GM15510 (cell line): Measurements from ENCODE around the gene C4BPB.

Experiments used
- POLR2A ChIP-seq: IDR thresholded peaks from 3 replicates; pipeline ENCODE4 v1.6.1; 2011; ENCODE audit warnings: borderline replicate concordance; ENCODE audit not compliant: insufficient read length; ENCODE audit errors: extremely low read depth

The C4BPB gene

DNA sequence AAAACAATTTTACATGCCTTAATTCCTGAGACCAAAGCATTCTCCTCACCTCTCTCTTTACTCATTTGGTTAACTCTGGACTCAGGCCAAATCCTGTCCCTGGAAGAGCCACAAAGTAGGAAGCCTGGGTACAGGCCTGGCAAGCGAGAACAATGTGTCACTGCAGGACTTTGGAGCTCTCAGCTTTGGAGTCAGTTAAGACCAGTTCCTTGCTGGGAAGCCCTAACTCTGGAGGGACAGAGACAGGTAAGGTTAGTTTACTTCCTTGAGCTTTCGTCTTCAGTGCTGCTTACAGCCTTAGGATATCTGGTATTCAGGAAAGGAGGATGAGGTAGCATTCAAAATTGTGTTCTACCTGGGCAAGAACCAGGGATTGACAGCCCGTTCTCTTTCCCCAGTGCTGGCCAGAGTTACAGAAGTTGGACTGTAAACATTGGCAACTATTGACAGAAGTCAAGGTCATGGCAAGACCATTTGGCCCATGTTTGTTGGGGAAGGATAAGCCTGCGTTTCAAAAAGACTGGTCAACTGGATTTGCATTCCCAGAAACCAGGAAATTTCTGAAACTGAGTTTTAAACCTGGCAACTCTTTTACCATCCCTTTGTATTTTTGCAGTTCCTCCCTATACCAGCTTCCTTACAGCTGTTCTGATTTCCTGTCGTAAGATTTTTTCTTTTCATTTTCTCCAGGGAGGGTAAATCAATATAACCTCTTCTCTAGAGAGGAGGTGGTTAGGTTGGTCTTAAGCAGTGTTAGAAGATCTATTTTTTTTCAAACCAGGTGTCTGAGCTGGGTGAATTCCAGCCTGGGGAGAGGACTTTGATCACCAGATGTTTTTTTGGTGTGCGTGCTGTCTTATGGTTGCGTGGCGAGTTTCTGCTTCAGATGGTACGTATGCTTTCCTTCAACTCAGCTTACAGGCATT is at the start of gene C4BPB:
TSS of gene C4BPB (plus strand) at position 160 of the 926 bp plus-strand sequence. CDS start at position 832, 672 bp downstream.
- TF ChIP-seq POLR2A: no peak

- no peak for TF ChIP-seq POLR2A
Measured at GRCh38 chr1:207039380-207040180, 49.1 kb upstream of the C4BPB start.

DNA sequence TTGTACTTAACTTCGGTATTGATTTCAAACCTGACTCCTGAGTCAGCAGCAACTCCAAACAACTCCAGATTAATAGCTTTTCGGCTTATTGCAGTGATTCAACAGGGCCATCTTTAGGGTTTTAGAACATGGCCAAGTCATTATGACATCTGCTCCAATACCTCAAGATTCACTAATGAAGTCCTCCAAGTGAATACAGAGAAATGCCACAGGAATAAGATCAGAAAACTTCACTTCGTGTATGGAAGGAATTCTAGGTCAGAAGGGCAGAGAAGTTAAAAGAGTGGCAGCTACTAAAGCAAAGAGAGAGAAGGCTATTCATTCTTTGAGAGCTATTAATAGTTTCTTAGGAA is 48.5 kb upstream of the C4BPB start:
- TF ChIP-seq POLR2A: no peak

DNA sequence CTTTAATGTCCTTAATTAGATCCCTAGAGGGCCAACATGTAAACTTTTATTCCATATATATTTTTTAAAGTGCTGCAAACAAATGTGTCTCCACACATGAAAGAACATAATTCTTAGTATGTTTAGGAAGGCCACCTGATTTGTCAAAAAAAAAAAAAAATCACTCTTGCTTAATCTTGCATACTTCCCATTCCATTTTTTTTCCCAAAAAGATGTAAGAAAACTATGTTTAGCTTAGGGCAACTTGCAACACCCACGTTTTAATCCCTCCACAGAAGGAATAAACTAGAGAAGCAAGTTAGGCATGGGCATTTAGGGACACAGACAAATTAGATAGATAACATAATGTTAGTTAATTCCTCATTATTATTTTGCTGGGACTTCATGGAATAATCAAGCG is 43.2 kb upstream of the C4BPB start:
- no peak for TF ChIP-seq POLR2A

DNA sequence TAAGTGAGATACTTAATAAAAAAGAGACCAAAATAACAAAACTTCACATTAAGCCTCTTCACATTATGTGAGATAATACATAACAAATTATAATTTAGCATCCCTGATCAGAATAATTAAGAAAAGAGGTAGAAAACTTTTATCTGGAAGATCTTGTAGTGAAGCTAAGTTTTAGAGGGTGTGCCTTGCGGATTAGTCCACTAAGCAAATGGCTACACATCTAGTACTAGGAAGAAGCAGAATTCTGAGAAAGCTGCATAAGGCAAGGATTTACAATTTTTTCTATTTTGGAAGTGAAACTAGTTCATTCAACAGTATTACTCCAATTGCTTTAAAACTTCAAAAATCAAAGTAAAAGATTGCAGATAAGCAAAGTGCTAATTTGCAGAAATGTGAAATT is 41.2 kb upstream of the C4BPB start:
- no peak for TF ChIP-seq POLR2A

DNA sequence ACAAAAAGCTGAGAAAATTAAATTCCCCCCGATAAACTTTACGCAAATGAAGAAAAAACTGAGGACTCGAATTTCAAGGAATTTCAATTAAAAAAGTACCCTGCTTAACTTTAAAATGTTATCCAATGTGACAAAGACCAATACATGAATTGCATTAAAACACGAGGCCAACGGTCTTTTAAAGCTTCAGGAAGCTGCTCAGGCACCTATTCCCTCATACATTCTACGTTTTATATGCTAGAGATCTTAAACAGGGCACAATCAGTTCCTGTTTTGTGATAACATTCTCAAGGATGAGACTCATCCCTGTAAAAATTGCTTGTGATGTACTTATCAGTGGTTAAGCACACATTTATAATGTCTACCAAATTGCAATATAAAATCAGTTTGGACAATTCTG is 40.6 kb upstream of the C4BPB start:
- TF ChIP-seq POLR2A: no peak

DNA sequence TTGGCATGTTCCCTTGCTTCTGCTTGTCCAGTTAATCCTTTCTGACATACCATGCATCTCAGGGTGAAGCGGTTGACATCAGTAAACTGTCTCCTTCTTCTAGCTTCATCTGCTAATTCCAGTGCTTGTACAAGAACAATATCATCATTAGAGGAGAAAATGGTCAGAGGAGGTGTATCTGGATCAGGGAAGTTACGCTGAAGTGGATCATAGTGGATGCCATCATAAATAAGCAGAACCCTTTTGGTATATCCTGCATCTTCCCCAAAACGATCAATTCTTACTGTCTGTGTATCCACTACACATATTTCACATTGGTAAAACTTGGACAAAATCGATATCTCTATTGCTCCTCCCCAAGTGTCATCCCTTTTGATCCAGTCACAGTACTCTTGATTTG is 39.6 kb upstream of the C4BPB start:
- TF ChIP-seq POLR2A: no peak

- no peak for TF ChIP-seq POLR2A
Measured at GRCh38 chr1:207049514-207049913, 39.1 kb upstream of the C4BPB start.

- no peak for TF ChIP-seq POLR2A
Measured at GRCh38 chr1:207049974-207050391, 38.7 kb upstream of the C4BPB start.

DNA sequence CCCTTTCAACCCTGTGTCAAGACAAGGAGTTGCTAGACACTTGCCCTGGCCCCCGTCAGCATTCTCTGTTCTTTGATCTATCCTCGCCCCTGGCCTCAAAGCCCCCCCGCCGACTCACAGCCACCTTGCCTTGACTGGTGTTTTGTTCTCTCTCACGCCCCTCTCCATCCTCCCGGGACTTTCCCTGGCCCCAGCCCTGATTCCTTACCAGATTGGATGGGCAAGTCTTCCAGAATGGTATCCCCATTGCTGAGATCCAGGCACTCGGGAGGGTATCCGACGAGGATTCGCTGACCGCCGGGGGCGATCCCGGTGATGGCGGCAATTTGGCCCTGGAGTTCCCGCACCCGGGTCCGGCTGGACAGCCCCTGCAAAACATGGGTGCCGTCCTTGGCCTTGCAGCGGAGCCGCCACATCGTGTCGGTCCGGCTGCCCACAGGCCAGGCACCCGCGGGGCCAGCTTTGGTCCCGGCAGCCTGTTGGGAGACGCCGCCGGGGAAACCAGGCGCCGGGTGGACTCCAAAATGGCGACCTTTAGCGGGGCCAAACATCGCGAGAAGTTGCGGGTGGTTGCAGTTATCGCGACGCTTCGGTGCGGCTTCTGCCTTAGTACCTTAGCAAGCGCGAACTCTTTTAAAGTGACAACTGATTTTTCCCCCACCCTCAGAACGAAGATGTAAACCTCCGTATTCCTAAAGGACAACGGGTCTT is 38.0 kb upstream of the C4BPB start:
- peak; percentile 67 for TF ChIP-seq POLR2A

DNA sequence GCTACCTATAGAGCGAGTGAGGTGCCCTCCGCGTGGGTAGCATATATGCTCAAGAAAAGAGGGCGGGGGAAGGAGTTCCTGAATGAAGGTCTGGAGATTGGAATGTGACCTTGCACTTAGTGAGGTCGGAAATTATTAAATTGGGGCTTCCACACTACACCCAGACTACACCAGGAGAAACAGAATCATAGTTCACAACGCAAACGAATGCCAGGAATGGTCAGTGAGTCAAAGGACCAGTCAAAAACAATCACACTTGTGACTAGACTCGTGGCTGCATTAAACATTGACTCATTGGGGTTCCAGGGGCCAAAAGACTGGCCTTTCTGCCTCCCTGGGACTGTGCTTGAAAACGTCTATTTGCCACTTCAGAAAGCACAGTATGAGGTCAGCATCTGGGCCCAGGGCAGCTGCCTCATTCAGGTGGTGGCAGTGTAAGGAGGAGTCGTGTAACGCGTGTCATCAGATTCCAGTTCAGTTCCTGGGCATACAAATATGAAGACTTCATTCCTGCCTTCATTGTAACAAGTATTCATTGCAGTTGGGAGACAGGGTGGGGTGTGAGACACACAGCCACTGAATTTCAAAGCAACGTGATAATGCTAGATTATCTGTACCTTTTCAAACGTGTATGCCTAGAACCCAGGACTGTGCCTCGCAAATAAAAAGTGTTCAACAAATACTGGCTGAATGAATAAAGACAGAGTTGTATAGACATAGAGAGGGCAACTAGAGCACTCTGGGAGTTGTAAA is 37.3 kb upstream of the C4BPB start, which contains the start of gene YOD1:
TSS of gene YOD1 (minus strand) at position 18 of the 753 bp plus-strand sequence. CDS start 178 bp downstream, outside the sequence.
- no peak for TF ChIP-seq POLR2A

DNA sequence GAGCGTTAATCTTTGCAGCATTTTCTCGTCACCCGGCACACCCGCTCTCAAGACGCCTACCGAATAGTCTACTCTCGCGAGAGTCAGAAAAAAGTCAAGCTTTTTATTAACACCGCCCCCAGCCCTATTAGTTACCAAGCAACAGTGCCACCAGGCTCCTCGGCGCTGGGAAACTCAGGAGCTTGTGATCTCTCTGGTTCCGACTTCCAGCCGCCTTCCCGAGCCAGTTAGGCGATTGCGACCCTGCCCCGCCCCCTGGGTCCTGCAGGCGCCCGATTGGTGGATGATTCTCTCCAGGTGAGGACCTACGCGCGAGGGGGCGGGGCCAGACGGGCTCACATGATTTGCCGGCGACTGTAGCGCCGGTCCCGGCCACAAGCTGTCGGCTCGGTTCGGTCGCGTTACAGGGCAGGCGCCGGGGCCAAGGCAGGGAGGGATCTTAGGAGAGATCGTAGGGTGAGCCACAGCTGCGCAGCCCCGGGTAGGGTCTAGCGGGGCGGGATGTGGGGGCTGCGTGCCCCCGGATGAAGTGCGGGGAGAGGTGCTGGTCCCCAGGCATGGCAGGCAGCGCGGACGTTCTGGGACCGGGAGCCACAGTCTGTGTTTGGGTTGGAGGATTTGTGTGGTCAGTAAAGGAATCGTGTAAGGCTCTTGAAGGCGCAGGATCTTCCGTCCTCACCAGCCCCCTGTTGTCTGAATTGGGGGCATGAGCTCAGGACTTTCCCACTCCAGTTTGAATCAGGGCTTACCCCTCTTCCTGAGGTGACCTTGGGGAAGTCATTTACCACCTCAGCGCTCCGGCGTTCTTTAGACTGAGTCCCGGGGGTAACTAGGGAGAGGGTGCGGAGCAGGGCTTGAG is 35.5 kb upstream of the C4BPB start, which contains the start of gene PFKFB2:
TSS of gene PFKFB2 (plus strand) at position 365 of the 859 bp plus-strand sequence. CDS start 1,443 bp downstream, outside the sequence.
- TF ChIP-seq POLR2A: peak; percentile 82

GRCh38 chr1:207054491-207054890 is 34.2 kb upstream of the C4BPB start:
- no peak for TF ChIP-seq POLR2A
